Activated CD8-positive, alpha-beta T cell treated with anti-CD3 and anti-CD28 coated beads for 36 hours (primary cell): ENCODE measurements around the gene URB1. TPM values are rescaled to one million over a fixed set of nuclear protein-coding genes. Genes with fewer than 3 reads are reported as not detected.

Source experiments
- ATAC-seq: fragments of 200-7000 bp; cut with Tn5 transposase; one replicate; pipeline ENCODE4 v1.10.0; 2021; ENCODE audit warnings: mild to moderate bottlenecking, moderate library complexity
- CTCF ChIA-PET: fragments of 350-600 bp; sonication (Branson Sonifier 250); formaldehyde crosslinking; loops from one replicate; lab custom pipeline; 2021; ENCODE audit warnings: antibody characterized with exemption; lab: Charles Lee
- POLR2A ChIA-PET: fragments of 350-600 bp; sonication (Branson Sonifier 250); formaldehyde crosslinking; loops from one replicate; lab custom pipeline; 2021; ENCODE audit warnings: antibody characterized with exemption; lab: Charles Lee
- DNase-seq: peaks from one replicate; pipeline ENCODE4 v3.0.0-alpha.2; 2020
- H3K27ac Mint-ChIP-seq: one replicate; pipeline ENCODE4 v1.8.0; 2021; ENCODE audit warnings: mild to moderate bottlenecking, mixed read lengths
- H3K27me3 Mint-ChIP-seq: one replicate; pipeline ENCODE4 v1.8.0; 2021; ENCODE audit warnings: mixed read lengths
- H3K36me3 Mint-ChIP-seq: one replicate; pipeline ENCODE4 v1.8.0; 2021; ENCODE audit warnings: low read depth, mixed read lengths
- H3K4me1 Mint-ChIP-seq: one replicate; pipeline ENCODE4 v1.8.0; 2021; ENCODE audit warnings: low read depth, mixed read lengths
- H3K4me3 Mint-ChIP-seq: one replicate; pipeline ENCODE4 v1.8.0; 2021; ENCODE audit warnings: mild to moderate bottlenecking, moderate library complexity, mixed read lengths
- H3K9me3 Mint-ChIP-seq: one replicate; pipeline ENCODE4 v1.8.0; 2021; ENCODE audit warnings: mixed read lengths
- intact Hi-C: fragments of 100-400 bp; cut with micrococcal nuclease; formaldehyde crosslinking; loops from one replicate; pipeline ENCODE4 v1.10.0; 2022
- total RNA-seq, 2 experiments: library from RNA; stranded (reverse); gene quantifications; one replicate each; pipeline ENCODE4 v1.2.3, GENCODE V29; 2021
- TF ChIP-seq, protein P1 (sequence below): fragments of 200-600 bp; IDR thresholded peaks from one replicate; pipeline ENCODE4 v1.8.0; 2022; ENCODE audit warnings: antibody characterized with exemption, mild to moderate bottlenecking

URB1 gene
- total RNA-seq, 2 experiments from 2014 or later, result 30.9 to 31.8 TPM

DNA sequence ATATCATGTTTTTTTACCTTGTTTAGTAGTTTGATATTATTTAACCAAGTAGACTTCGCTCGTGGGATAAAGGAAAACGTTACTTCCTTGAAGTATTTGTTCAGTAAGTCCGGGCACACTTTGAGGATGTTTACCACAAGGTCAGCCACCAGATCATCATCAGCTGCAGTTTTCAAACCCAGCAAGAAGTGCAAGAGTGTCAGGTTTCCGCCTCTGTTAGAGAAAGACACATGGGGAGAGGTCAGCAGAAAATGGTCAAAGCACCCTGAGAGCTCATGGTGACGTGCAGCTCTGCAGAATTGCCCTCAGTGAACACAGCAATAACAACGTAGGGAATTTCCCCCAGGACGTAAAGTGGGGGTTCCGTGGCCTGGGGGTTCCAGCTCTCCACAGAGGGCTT is 24.4 kb downstream of the URB1 start:
- no peak for ATAC-seq
- no peaks in the 10 kb centered on the region for H3K27me3 Mint-ChIP-seq
- H3K4me3 Mint-ChIP-seq, result no peak overlapping the region
- H3K36me3 Mint-ChIP-seq, result peaks cover 67% of the 10 kb centered on the region
- POLR2A ChIA-PET, result interaction anchor here (0.6 kb wide), 1 partner anchor 40 kb away, joined by 3 read pairs; no protein-coding TSS in a partner anchor
- TF ChIP-seq, protein P1, sequence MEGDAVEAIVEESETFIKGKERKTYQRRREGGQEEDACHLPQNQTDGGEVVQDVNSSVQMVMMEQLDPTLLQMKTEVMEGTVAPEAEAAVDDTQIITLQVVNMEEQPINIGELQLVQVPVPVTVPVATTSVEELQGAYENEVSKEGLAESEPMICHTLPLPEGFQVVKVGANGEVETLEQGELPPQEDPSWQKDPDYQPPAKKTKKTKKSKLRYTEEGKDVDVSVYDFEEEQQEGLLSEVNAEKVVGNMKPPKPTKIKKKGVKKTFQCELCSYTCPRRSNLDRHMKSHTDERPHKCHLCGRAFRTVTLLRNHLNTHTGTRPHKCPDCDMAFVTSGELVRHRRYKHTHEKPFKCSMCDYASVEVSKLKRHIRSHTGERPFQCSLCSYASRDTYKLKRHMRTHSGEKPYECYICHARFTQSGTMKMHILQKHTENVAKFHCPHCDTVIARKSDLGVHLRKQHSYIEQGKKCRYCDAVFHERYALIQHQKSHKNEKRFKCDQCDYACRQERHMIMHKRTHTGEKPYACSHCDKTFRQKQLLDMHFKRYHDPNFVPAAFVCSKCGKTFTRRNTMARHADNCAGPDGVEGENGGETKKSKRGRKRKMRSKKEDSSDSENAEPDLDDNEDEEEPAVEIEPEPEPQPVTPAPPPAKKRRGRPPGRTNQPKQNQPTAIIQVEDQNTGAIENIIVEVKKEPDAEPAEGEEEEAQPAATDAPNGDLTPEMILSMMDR, result no peak
- no peaks in the 10 kb centered on the region for H3K9me3 Mint-ChIP-seq
- H3K4me1 Mint-ChIP-seq, result peaks cover 20% of the 10 kb centered on the region
- CTCF ChIA-PET, result interaction anchor here (0.6 to 1.6 kb wide), 2 partner anchors 11 to 233 kb away, joined by 3 read pairs; no protein-coding TSS in a partner anchor
- H3K27ac Mint-ChIP-seq, result no peak overlapping the region
- DNase-seq, result no peak
- intact Hi-C loops, result no loop called here

DNA sequence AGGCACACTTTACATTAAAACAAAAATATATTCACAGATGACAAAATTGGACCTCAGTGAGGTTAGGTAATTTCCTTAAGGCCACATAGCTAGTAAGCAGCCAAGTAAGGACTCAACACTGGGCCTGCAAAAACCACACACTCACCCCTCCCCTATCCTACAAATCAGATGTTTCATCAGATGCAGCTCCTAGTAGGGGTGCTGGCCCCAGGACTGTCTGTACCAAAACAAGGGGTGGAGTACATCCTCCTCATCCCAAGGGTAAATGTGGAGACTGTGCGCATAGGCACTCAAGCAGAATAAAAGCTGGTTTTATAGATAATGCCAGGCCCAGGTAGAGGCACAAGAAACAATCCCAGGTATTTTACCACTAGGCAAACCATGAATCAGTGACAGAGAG is 25.7 kb downstream of the URB1 start:
- H3K4me3 Mint-ChIP-seq, result no peak overlapping the region
- ATAC-seq (no peak), DNase-seq (no peak)
- no peak overlapping the region for H3K27ac Mint-ChIP-seq
- H3K4me1 Mint-ChIP-seq, result peaks cover 12% of the 10 kb centered on the region
- peaks cover 66% of the 10 kb centered on the region for H3K36me3 Mint-ChIP-seq
- ChIA-PET CTCF (interaction anchor here (1.9 kb wide), 1 partner anchor 234 kb away, joined by 4 read pairs; no protein-coding TSS in a partner anchor), POLR2A (no interaction called here)
- no peaks in the 10 kb centered on the region for H3K9me3 Mint-ChIP-seq
- TF ChIP-seq, protein P1, result no peak
- intact Hi-C loops, result no loop called here
- H3K27me3 Mint-ChIP-seq, result no peaks in the 10 kb centered on the region

DNA sequence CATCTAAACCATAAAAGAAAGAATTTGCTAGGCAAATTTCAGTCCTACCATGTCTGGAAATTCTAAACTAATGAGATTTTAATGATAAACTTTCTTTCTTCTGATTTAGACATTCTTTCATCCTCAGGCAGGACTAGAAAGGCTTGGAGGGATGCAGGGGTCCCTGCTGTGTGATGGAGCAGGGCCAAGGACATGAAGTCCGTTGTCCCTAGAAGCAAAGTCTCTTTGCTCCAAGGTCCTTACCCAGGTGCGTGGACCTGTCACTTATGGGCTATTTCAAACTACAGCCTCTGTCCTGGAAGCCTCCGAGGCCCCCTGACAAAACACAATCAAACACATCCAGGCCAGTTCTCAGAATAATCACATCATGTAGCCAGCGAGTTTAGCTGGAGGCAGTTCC is 26.6 kb downstream of the URB1 start:
- TF ChIP-seq, protein P1, result no peak
- DNase-seq, result no peak
- ATAC-seq, result no peak
- Mint-ChIP-seq H3K4me3 (no peak overlapping the region), H3K36me3 (peaks cover 65% of the 10 kb centered on the region), H3K4me1 (peaks cover 2% of the 10 kb centered on the region), H3K27me3 (no peaks in the 10 kb centered on the region), H3K27ac (no peak overlapping the region), H3K9me3 (no peaks in the 10 kb centered on the region)
- POLR2A ChIA-PET, result no interaction called here
- CTCF ChIA-PET, result interaction anchor here (1.9 kb wide), 1 partner anchor 235 kb away, joined by 4 read pairs; no protein-coding TSS in a partner anchor
- intact Hi-C loops, result no loop called here

DNA sequence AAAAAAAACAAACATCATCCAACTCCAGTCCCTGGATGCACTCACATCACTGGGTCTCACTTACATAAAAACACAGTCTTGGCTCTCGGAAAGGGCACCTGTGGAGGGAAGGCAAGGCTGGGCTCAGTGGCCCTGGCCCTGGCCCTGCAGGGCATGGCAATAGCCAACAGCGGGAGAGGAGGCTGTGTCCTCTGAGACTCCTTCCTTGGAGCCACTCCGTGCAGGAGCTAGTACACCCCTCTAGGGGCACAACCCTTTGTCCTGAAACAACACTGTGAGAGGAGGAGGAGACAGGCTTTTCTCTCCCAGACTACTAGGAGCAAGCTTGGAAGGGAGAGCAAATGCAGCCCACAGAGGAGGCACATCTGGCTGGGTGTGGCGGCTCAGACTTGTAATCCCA is 28.0 kb downstream of the URB1 start:
- DNase-seq (no peak), ATAC-seq (no peak)
- no peak overlapping the region for H3K4me3 Mint-ChIP-seq
- no peaks in the 10 kb centered on the region for H3K27me3 Mint-ChIP-seq
- POLR2A ChIA-PET, result no interaction called here
- intact Hi-C loops, result no loop called here
- H3K9me3 Mint-ChIP-seq, result no peaks in the 10 kb centered on the region
- peaks cover 70% of the 10 kb centered on the region for H3K36me3 Mint-ChIP-seq
- CTCF ChIA-PET, result no interaction called here
- H3K4me1 Mint-ChIP-seq, result no peaks in the 10 kb centered on the region
- TF ChIP-seq, protein P1, result no peak
- no peak overlapping the region for H3K27ac Mint-ChIP-seq

DNA sequence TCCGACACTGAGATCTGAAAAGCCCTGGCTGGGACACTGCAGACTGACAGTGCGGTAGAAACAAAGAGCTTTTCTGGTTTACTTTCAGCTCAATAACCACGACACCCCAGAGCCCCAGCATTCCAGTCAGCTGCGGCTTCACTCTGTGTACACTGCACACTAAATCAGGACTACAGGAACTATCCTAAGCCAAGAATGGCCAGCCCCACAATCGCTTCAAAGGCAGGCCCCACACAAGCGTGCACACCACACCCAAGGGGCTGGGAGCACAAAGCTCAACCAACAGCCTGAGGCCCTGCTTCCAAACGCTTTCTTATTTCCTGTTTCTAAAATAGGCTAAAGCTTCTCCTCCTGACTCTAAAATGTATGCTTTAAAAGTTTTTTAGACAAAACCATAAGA is 28.4 kb downstream of the URB1 start:
- ChIA-PET CTCF (interaction anchor here (1.2 kb wide), 1 partner anchor 9 kb away, joined by 4 read pairs; no protein-coding TSS in a partner anchor), POLR2A (no interaction called here)
- Mint-ChIP-seq H3K27ac (no peak overlapping the region), H3K4me1 (no peaks in the 10 kb centered on the region), H3K4me3 (no peak overlapping the region), H3K27me3 (no peaks in the 10 kb centered on the region), H3K36me3 (peaks cover 70% of the 10 kb centered on the region), H3K9me3 (no peaks in the 10 kb centered on the region)
- DNase-seq, result no peak
- no peak for ATAC-seq
- intact Hi-C loops, result no loop called here
- TF ChIP-seq, protein P1, result no peak
